ENCODE measurements around the gene VGF. TPM values are rescaled to one million over a fixed set of nuclear protein-coding genes. Genes with fewer than 3 reads are reported as not detected.

Gene VGF
- total and polyA plus RNA-seq, 12 donors: 0.97 to 14.3 (median 4.6) TPM; not detected in 3

GRCh38 chr7:101171442-101171837 is 6.1 kb upstream of the VGF start:
- peaks cover 77% of the 10 kb centered on the region for H3K27me3 ChIP-seq
- intact Hi-C loops (cut with DNase I): no loop called here
- WGBS, 4 donors: 1 to 4% (median 3%) methylated on average over 12 to 13 of the region's 13 CpGs
- H3K9me3 ChIP-seq (replicated peaks in 1 of 3): no peaks in the 10 kb centered on the region
- no peak overlapping the region for H3K27ac ChIP-seq
- TF ChIP-seq CTCF (IDR thresholded peaks at IDR 0.05): no peak
- no peak for TF ChIP-seq POLR2A (IDR thresholded peaks at IDR 0.05)
- peaks cover 12 to 22% of the 10 kb centered on the region in 2 donors for H3K4me1 ChIP-seq (replicated peaks in 1 of 2)
- H3K36me3 ChIP-seq (replicated peaks in 1 of 2): no peaks in the 10 kb centered on the region
- no peak for DNase-seq
- no peak overlapping the region for H3K4me3 ChIP-seq

GRCh38 chr7:101170617-101171441 is 5.5 kb upstream of the VGF start:
- H3K4me3 ChIP-seq: no peak overlapping the region
- H3K4me1 ChIP-seq (replicated peaks in 1 of 2): peaks cover 12 to 24% of the 10 kb centered on the region in 2 donors
- TF ChIP-seq POLR2A (IDR thresholded peaks at IDR 0.05) (no peak), CTCF (IDR thresholded peaks at IDR 0.05) (no peak)
- no peak overlapping the region for H3K27ac ChIP-seq
- H3K36me3 ChIP-seq (replicated peaks in 1 of 2): no peaks in the 10 kb centered on the region
- H3K9me3 ChIP-seq (replicated peaks in 1 of 3): no peaks in the 10 kb centered on the region
- peaks cover 77% of the 10 kb centered on the region for H3K27me3 ChIP-seq
- 2 to 6% (median 5%) methylated on average over 11 to 17 of the region's 17 CpGs for WGBS, 4 donors
- DNase-seq: no peak
- intact Hi-C loops (cut with DNase I): no loop called here

- peak; percentile 54 to 83 (median 72) for DNase-seq
- H3K4me1 ChIP-seq (replicated peaks in 1 of 2): peaks cover 14 to 31% of the 10 kb centered on the region in 2 donors
- intact Hi-C loops (cut with DNase I): loop anchor here in 1 of 2 donors (10.0 kb wide), 1 partner anchor 275 kb away; the partner anchor contains the start of gene ACHE
These were observed 4.6 kb upstream of the VGF start for GRCh38 chr7:101169838-101170551.

More at GRCh38 chr7:101169838-101170551, 4.6 kb upstream of the VGF start:
- Histone ChIP-seq H3K9me3 (replicated peaks in 1 of 3) (no peaks in the 10 kb centered on the region), H3K27me3 (peaks cover 70% of the 10 kb centered on the region), H3K27ac (no peak overlapping the region), H3K4me3 (no peak overlapping the region), H3K36me3 (replicated peaks in 1 of 2) (no peaks in the 10 kb centered on the region)
- WGBS, 4 donors: 0 to 2% (median 2%) methylated on average over 15 to 33 of the region's 33 CpGs
- TF ChIP-seq POLR2A (IDR thresholded peaks at IDR 0.05) (no peak), CTCF (IDR thresholded peaks at IDR 0.05) (peak; percentile 68 to 82 (median 77))
